T-helper 2 cell (primary cell): ENCODE results near the gene C1QTNF12.
"Not testable (repeated sequence)": the region's sequence is repeated elsewhere in the genome, so short reads cannot be mapped to it uniquely, and the experiment has no call there.

Experiments used
- DNase-seq, 5 experiments: peaks; one replicate each; pipeline versions ENCODE4 v3.0.0 to v3.0.0-alpha.2; 2012 to 2022

The C1QTNF12 gene

DNA sequence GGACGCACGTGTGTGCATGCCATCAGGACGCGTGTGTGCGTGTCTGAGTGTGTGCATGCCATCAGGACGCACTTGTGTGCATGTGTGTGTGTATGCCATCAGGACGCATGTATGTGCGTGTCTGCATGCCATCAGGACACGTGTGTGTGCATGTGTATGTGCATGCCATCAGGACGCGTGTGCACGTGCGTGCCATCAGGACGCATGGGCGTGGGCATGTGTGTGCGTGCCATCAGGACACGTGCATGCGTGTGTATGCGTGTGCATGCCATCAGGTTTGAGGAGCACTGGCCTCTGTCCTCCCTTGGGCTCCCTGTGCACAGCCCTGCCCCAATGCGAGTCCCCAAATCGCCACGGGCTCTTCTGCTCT is 12.6 kb upstream of the C1QTNF12 start:
- no peak for DNase-seq

- DNase-seq = peak in 1 of 5 experiments; percentile 1
These were observed 10.7 kb upstream of the C1QTNF12 start for GRCh38 chr1:1256956-1257871.

GRCh38 chr1:1255611-1256010 is 9.1 kb upstream of the C1QTNF12 start:
- DNase-seq = no peak

DNA sequence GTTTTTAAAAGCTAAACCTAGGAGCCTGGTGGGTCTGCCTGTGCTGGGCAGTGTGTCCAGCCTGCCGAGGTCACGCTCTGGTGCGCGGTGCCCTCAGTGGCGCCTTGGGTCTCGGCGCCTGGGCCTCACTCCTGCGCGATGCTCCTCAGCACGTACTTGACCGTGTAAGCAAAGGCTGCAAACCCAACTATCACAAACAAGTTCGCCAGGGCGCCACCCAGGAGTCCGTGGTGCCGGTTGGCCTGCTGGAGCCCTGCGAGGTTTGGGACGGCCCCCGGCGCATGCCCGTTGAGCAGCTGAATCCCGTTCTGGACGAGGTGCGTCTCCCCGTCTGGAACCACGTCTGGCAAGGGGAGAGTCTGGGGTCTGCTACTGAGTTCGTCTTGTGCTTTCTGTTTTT is 8.6 kb upstream of the C1QTNF12 start:
- peak in 1 of 5 experiments; percentile 2 for DNase-seq

GRCh38 chr1:1254667-1254998 is 8.1 kb upstream of the C1QTNF12 start:
- DNase-seq = no peak

DNA sequence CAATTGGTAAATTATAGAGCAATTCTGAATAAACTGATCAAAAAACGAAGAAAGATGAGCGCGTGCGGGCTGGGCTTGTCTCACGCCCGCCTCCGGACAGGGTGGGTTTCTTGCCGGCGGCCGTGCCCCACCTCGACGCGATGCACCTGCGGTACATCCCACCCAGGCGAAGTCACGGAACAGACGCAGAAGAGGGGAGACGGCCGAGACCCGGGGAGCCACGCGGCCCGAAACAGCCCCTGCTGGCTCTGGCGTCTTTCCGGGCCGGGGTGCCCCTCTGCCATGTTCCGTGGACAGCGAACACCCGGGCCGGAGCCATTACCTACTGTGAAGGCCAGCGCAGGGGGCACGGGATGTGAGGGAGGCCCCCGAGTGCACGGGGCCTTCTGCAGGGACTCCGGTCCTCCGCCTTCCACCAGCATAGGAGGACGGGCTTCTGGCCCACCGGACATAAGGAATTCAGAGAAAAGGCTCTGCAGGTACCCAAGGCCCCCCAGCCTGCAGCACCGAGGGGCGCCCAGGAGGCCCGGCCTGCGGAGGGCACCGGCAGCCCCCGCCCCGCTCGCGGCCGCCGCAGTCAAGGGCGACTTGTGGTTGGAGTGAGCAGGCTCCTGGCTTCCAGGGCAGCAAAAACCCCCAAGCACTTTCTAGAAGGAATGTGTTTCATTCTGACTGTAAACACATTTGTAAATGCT is 7.6 kb upstream of the C1QTNF12 start:
- no peak for DNase-seq

- no peak for DNase-seq
These were observed 6.8 kb upstream of the C1QTNF12 start for GRCh38 chr1:1253314-1253713.

DNA sequence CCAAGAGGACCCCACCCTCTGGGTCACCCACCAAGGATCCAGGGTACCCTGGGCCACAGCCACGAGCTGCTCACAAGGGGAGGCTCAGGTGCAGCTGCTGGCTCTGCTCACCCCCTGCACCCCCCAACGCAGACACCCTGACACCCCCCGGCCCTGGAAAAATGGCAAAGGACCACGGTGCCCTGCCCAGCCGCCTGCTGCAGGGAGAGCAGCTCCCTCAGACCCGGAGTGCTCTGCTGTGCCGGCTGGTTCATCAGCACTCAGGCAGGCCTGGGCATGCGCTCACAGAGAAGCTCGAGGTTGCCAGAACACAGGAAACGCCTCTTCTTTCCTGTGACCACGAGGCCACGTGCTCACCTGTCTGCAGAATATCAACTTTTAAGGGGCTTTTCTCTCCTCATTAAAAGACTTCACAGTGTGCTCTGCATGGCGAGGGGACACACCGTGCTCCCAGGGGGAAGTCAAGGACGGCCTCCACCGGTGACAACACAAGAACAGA is 4.3 kb upstream of the C1QTNF12 start:
- peak in 4 of 5 experiments; percentile 37 to 87 (median 56) for DNase-seq

GRCh38 chr1:1248009-1248913 is 1.7 kb upstream of the C1QTNF12 start:
- not testable (repeated sequence) for DNase-seq

GRCh38 chr1:1247341-1247913 is 905 bp upstream of the C1QTNF12 start:
- DNase-seq = no peak

DNA sequence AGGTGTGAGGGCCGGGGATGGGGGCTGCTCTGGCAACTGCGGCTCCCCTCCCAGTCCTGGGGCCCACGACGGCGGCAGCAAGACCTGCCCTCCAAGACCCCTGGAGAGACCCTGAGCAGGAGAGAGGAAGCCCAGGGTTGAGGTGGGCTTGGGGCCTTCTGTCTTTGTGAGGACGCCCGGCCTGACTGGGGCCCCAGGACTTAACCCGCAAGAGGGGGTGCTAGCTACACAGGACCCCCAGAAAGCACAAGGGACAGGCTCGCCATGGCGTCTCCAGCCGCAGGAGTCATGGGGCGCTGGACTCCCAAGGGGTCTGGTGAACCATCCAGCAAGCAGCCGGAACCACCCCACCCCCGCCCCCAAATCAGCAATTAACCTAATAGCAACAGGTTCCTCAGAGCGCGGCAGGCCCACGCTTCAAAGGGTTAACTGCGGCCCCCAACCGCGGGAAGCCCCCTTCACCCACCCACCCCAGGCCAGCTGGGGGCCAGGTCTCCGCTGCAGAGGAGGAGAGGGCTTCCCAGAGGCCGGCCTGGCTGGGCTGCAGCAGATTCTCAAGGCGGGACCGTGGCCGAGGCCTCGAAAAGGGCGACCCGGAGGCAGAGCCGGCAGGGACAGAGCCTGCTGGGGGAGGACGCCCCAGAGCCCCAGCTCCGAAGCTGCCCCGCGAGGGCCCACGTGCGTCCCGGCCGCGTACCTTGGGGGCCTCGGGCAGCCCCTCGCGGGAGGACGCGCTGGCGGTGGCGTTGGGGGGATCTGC is 525 bp downstream of the C1QTNF12 start:
- no peak for DNase-seq

DNA sequence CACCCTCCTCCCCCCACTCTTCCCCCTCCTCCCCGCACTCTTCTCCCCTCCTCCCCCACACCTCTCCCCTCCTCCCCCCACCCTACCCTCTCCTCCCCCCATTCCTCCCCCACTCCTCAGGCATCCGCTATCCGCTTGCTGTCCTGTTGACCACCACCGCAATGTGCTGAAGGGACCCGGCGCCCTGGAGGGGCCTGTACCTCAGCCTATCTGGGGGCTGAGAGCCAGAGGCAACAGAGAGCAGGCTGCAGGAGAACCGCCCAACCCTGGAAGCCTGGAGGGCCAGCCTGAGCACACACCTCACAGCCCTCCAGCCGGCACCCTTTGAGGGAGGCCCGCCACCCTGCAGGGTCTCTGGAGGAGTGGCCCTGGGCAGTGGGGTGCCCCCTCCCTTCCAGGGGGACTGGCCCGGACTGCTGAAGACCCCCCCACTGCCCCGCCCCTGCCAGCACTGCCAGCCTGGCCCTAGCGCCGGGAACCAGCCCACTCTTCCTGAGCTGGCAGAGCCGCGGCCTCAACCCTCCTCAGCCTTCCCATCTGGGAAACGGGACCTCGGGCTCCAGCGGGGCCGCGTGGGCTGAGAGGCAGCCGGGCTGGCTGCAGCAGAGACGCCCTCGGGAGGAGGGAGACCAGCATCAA is 1.2 kb downstream of the C1QTNF12 start:
- no peak for DNase-seq

GRCh38 chr1:1244192-1244811 is 2.2 kb downstream of the C1QTNF12 start:
- DNase-seq = no peak

- no peak for DNase-seq
These were observed 2.7 kb downstream of the C1QTNF12 start for GRCh38 chr1:1243807-1244191.

GRCh38 chr1:1243266-1243660 is 3.3 kb downstream of the C1QTNF12 start:
- DNase-seq = no peak

GRCh38 chr1:1242461-1243265 is 3.9 kb downstream of the C1QTNF12 start:
- DNase-seq = no peak

GRCh38 chr1:1241588-1242219 is 4.8 kb downstream of the C1QTNF12 start:
- DNase-seq = no peak

- DNase-seq = no peak
These were observed 5.5 kb downstream of the C1QTNF12 start for GRCh38 chr1:1240822-1241587.

DNA sequence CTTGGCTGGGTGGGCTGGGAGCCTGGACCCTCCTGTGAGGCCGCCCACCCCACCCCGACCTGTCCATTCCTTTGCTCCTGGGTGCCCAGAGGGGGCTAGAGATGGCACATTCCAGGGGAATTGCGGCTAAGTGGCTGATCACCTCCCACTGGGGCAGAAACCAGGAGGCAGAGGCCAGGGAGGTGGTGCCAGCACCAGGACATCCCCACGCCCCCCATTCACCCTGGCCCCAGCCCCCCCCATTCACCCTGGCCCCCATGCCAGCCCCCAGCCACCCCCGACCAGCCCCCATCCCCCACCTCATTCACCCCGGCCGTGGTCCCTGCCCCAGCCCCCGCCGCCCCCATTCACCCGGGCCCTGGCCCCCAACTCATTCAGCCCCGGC is 6.2 kb downstream of the C1QTNF12 start:
- DNase-seq = no peak
